GM10248 (cell line): Measurements from ENCODE around the gene NT5C.
"Not testable (repeated sequence)": the region's sequence is repeated elsewhere in the genome, so short reads cannot be mapped to it uniquely, and the experiment has no call there.

ENCODE experiments used
- CTCF ChIA-PET: fragments of 300-600 bp; sonication (Branson Sonifier 250); formaldehyde crosslinking; extraction: SDS; loops from one replicate; lab custom pipeline; 2021; ENCODE audit warnings: antibody characterized with exemption; lab: Yijun Ruan, JAX
- POLR2A ChIA-PET: fragments of 350-650 bp; sonication (Branson Sonifier 250); formaldehyde crosslinking; extraction: SDS; loops from one replicate; lab custom pipeline; 2020; ENCODE audit warnings: antibody characterized with exemption; lab: Yijun Ruan, JAX
- DNase-seq: peaks from one replicate; pipeline ENCODE4 v3.0.0; 2012; ENCODE audit errors: extremely low spot score
- TF ChIP-seq, protein P1 (sequence below): IDR thresholded peaks from 2 replicates; pipeline ENCODE4 v1.5.1; 2012; ENCODE audit warnings: mild to moderate bottlenecking, low read depth; ENCODE audit errors: extremely low read depth, missing control alignments, control extremely low read depth

NT5C gene

DNA sequence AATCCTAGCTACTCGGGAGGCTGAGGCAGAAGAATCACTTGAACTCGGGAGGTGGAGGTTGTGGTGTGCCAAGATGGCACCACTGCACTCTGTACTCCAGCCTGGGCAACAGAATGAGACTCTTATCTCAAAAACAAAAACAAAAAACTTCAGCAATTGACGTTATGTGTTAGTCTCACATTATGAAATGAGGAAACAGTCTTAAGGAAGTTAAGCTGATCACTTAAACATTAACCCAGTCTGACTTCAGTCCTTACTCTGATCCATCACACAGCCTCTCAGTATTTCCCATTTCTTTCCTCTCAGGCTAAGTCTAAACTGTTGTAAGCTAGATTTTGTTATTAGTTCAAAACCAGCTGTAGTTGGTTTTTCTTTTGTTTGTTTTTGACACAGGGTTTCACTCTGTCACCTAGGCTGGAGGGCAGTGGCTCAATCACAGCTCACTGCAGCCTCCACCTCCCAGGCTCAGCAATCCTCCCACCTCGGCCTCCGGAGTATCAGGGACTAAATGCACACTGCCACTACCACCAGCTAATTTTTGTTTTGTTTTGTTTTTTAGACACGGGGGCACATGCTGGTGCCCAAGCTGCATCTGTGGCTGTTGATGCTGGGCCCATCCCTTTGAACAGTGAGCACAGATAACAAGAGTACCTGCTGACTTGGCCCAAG lies 16.5 kb upstream of the NT5C start:
- POLR2A ChIA-PET = no interaction called here
- TF ChIP-seq, protein P1, sequence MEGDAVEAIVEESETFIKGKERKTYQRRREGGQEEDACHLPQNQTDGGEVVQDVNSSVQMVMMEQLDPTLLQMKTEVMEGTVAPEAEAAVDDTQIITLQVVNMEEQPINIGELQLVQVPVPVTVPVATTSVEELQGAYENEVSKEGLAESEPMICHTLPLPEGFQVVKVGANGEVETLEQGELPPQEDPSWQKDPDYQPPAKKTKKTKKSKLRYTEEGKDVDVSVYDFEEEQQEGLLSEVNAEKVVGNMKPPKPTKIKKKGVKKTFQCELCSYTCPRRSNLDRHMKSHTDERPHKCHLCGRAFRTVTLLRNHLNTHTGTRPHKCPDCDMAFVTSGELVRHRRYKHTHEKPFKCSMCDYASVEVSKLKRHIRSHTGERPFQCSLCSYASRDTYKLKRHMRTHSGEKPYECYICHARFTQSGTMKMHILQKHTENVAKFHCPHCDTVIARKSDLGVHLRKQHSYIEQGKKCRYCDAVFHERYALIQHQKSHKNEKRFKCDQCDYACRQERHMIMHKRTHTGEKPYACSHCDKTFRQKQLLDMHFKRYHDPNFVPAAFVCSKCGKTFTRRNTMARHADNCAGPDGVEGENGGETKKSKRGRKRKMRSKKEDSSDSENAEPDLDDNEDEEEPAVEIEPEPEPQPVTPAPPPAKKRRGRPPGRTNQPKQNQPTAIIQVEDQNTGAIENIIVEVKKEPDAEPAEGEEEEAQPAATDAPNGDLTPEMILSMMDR = no peak
- CTCF ChIA-PET = interaction anchor here (0.9 to 3.4 kb wide), 7 partner anchors 11 to 232 kb away, joined by 3 to 18 read pairs (median 4); partner anchors contain the start of gene NT5C
- DNase-seq = no peak

DNA sequence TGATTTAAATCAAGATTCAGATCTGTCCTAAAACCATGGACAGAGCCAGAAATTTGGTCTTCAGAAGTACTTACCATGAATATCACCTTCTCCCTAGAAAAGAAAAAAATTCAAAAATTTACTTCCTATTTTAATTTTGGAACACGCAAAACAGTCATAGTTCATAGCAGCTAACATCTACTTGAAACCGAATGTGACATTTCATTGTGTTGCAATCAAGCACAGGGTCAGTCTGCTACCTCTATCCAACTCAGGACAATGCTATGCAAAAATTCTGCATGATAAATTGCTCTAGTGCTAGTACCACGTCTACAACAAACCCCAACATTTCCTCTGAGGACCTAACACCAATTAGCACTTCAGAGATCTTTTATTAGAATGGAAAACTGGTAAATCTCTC lies 15.1 kb upstream of the NT5C start:
- ChIA-PET POLR2A (no interaction called here), CTCF (interaction anchor here (1.3 to 2.4 kb wide), 2 partner anchors 15 to 26 kb away, joined by 5 to 12 read pairs; partner anchors contain the start of gene NT5C)
- no peak for DNase-seq
- TF ChIP-seq, protein P1 = no peak

DNA sequence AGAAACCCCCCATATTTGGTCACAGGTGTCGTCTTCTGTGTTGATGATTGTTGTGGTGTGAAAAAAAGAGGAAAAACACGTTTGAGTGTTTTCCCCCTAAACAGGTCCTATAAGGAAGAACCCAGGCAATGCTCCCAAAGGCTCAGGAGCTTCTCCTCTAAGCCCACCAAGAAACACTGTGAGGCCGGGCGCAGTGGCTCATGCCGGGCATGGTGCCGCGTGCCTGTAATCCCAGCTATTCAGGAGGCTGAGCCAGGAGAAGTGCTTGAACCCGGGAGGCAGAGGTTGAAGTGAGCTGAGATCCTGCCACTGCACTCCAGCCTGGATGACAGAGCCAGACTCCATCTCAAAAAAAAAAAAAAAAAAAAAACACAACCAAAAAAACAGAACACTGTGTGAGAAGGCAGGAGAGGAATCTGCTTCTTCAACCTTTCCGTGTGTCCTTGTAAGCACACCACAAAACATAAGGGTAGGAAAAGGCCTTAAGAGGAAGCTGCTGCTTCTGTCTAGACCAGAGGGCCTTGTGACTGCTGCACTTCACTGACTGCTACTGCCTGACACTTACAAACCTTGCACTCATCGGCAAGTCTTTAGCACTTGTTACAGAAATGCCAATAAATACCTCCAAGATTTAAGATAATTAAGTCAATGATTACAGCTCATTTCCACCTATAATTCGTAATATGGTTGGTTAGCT lies 13.4 kb upstream of the NT5C start:
- TF ChIP-seq, protein P1 = no peak

DNA sequence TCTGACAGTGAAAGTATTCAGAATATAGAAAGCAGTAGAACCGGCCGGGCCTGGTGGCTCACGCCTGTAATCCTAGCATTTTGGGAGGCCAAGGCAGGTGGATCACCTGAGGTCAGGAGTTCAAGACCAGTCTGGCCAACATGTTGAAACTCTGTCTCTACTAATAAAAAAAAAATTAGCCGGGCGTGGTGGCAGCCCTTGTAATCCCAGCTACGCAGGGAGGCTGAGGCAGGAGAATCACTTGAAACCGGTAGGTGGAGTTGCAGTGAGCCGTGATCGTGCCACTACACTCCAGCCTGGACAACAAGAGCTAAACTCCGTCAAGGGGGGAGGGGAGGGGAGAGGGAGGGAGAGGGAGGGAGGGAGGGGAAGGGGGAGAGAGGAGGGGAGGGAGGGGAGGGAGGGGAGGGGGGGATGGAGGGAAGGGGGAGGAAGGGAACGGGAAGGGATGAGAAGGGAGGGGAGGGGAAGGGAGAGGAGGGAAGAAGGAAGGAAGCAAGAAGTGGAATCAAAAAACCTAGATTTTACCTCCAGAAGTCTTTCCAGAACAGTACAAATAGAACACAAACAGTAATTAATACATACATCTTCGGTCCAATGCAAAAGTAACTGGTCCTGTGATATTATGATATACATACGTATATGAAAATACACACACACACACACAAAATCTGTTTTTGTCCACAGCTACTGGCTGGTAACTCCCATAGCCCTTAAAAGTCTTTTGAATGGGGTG lies 10.9 kb upstream of the NT5C start:
- no peak for DNase-seq
- POLR2A ChIA-PET = interaction anchor here (0.9 kb wide), 1 partner anchor 12 kb away, joined by 3 read pairs; no protein-coding TSS in a partner anchor
- TF ChIP-seq, protein P1 = no peak
- CTCF ChIA-PET = interaction anchor here (1.0 to 2.3 kb wide), 3 partner anchors 11 to 29 kb away, joined by 4 to 14 read pairs (median 5); partner anchors contain the start of gene NT5C

More for the DNA sequence above, 13.4 kb upstream of the NT5C start:
- POLR2A ChIA-PET = interaction anchor here (0.6 to 2.9 kb wide), 4 partner anchors 9 to 519 kb away, joined by 5 to 20 read pairs (median 7); partner anchors contain the start of gene JPT1
- CTCF ChIA-PET = interaction anchor here (0.8 to 3.2 kb wide), 12 partner anchors 13 to 126 kb away, joined by 3 to 23 read pairs (median 3); partner anchors contain the start of genes MIF4GD and NT5C
- DNase-seq = no peak

DNA sequence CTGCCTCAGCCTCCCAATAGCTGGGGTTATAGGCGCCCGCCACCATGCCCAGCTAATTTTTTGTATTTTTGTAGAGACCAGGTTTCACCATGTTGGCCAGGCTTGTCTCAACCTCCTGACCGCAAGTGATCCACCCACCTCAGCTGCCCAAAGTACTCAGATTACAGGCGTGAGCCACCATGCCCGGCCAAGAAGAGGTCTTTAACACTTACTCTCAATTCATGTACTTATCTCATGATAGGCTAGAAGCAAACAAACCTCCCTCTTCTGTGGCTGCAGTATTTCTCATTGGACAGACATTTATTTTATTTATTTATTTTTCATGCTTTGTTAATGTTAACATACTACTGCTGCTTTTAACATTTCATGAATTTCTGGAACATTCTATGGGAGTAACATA lies 7.0 kb upstream of the NT5C start:
- TF ChIP-seq, protein P1 = no peak
- DNase-seq = no peak
- ChIA-PET CTCF (interaction anchor here (1.5 to 17.2 kb wide), 2 partner anchors 21 to 25 kb away, joined by 8 to 338 read pairs; partner anchors contain the start of gene ARMC7), POLR2A (no interaction called here)

DNA sequence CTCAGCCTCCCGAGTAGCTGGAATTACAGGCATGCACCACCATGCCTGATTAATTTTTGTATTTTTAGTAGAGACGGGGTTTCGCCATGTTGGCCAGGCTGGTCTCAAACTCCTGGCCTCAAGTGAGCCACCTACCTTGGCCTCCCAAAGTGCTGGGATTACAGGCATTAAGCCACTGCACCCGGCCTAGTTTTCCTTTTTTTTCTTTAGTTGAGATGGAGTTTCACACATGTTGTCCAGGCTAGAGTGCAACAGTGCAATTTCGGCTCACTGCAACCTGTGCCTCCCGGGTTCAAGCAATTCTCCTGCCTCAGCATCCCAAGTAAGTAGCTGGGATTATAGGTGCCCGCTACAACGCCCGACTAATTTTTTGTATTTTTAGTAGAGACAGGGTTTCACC lies 6.2 kb upstream of the NT5C start:
- POLR2A ChIA-PET, DNase-seq: not testable (repeated sequence)
- CTCF ChIA-PET = interaction anchor here (1.2 to 17.2 kb wide), 2 partner anchors 20 to 32 kb away, joined by 3 to 338 read pairs; partner anchors contain the start of gene ARMC7
